HG02840 (cell line): ENCODE measurements around the gene CDC14B.
"Not testable (repeated sequence)": the region's sequence is repeated elsewhere in the genome, so short reads cannot be mapped to it uniquely, and the experiment has no call there.

Source experiments
- ATAC-seq: cut with Tn5 transposase; IDR thresholded peaks from one replicate; pipeline ENCODE4 v1.9.1; 2021; ENCODE audit warnings: mild to moderate bottlenecking, moderate library complexity, moderate number of reproducible peaks; ENCODE audit not compliant: unreplicated experiment, low FRiP score

Gene CDC14B

GRCh38 chr9:96596601-96597111, 23.0 kb downstream of the CDC14B start:
- ATAC-seq: no peak

DNA sequence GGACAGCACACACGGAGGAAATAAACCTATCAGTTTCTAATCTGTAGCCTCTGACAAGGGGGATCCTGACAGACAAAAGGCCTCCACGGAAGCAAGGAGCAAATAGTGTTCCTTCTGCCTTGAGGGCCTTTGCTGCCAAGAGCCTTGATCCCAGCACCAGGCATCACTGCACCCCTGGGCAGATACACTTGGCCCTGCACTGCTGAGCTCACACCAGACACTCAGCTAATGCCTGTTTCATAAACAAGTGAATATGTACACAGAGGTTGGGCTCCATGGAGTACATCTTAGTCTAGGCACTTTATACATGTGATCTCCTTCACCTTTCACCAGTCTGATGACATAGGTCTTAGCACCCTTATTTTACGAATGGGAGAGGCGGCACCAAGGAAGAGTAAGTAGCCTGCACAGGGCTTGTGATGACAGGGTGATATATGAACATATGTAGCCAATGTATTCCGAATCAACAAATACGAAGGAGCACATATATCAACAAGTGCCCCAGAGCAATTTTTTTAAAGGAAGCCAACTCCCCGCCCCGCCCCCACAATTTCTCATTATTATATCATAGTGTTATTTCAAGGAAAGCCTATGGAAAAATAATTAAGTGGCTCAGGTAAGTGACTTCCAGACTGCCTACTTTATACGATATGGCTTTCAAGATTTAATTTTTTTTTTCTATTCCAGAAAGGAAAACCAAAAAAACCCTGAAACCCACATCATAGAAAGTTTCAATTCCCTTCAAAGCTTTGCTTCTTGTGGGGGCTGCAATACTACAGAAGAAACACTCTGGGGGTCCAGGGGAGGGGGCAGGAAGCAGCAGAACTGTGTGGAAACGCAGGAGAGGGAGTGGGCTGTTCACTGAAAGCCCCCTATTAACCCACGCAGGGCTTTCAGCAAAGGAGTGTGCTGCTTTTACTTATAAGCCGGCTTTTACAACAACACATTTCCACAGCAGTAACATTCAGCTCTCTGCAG, 32.0 kb downstream of the CDC14B start:
- ATAC-seq: no peak

DNA sequence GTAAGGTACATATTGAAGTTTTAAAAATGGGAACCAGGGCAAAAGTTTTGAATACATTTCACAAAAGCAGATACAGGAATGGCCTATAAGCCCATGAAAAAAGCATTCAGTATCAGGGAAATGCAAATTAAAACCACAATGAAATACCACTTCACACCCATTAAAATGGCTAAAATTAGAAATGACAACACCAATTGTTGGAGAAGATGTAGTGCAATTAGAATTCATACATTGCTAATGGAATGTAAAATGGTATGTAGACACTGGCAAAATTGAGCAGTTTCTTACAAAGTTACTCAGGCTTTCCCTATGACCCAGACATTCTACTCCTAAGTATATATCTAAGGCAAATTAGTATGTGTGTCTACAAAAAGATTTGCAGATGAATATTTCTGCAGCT, 34.2 kb downstream of the CDC14B start:
- ATAC-seq: no peak

DNA sequence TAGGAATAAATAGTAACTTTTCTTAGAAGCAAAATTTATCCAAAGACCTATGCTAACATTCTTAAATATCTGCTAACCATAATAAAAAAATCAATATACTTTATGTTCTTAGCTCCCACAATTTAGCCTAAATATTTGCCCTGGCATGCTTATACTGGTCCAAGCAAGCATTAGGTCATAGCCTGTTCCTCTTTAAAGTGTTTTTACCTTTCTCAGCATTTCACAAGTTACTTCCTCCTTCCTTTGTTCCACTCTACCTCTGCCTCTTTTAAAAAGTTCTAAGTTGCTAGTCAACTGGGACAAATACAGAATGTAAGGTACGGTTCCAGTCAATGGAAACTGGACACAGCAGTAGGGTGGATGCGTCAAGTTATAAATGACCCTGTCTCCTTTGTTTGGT, 37.4 kb downstream of the CDC14B start:
- ATAC-seq: not testable (repeated sequence)

DNA sequence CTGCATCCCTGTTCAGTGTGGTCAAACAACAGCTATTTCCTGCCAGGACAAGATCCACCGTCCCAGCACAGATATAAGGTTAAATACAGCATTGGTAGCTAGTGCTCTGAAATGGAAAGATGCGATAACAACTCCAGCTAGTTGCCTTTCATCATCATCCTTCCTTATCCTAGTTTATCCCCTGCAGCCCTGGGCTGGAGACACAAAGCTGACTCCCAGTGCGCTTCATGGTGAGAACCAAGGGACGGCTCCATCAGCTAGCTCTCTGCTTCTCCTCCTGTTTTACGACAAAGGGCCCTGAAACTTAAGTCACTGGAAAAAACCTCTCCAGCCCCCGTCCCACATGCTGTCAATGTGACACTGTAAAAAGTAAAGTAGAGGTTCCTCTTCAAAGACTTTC, 37.9 kb downstream of the CDC14B start:
- ATAC-seq: no peak

GRCh38 chr9:96581301-96581700, 38.3 kb downstream of the CDC14B start:
- no peak for ATAC-seq

DNA sequence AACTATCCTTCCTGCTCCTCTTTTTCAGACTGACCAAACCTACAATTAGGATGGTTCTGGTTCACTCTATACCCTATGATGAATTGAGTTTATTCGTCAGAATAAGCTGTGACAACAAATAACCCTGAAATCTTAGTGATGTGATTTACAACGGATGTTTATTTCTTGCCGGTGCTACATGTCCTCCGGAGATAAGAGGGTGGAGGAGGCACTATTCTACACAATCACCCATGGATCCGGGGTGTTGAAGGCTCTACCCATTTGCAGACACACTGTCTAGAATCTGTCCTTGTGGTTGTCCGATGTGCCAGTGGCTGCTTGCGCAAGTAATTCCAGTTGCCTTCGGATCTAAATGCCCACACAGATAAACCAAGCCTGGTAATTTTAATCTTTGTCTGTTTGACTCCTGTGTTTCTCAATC, 44.7 kb downstream of the CDC14B start:
- ATAC-seq: no peak

- ATAC-seq: no peak
These were observed 45.2 kb downstream of the CDC14B start for GRCh38 chr9:96574455-96574854.

- ATAC-seq: peak; percentile 45
These were observed 52.4 kb downstream of the CDC14B start for GRCh38 chr9:96567203-96567700.

- ATAC-seq: peak; percentile 82
These were observed 53.0 kb downstream of the CDC14B start for GRCh38 chr9:96566498-96567202.

- ATAC-seq: no peak
These were observed 53.8 kb downstream of the CDC14B start for GRCh38 chr9:96565671-96566497.

DNA sequence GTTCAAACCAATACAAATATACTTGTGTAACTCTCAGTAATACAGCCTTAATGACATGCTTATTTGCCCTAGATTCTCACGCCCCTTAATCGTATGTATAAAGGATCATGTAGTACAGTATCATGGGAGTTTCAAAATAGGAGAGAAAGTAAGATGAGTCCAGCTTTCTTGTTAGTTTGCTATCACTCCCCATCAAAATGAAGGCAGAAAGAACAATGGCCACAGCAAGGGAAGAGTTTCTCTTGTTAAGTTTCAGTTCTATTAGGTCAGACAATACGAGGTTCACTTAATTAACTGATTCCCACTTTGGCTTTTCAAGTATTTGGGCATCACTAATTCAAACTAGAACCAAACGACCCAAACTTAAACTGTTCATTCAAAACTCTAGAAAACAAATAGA, 55.4 kb downstream of the CDC14B start:
- ATAC-seq: no peak

DNA sequence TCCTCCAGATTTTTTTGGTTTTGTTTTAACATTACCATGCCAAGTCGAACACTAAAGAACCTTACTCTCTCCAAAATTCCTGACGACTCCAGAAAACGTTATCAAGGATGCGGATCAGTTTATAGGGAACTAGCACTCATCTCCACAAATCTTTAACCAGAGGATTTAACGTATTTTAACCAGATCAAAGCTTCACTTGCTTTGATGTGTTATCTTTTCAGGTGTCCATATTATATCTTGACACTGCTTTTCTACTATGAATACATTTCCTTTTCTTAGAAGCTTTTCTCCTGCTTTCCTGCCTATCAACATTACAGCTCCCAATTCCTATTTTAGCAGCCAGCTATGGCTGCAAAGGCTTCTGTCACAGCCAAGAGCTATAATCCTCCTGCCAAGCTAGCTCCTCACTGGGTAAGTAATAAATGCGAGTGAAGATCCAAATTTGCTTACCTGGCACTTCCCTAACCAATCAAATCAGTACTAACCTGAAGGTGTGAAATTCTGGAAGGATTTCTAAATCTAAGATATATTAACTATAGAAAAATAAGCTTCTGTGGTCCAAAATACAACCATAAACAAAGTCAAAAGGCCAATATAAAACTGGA, 60.2 kb downstream of the CDC14B start:
- no peak for ATAC-seq

DNA sequence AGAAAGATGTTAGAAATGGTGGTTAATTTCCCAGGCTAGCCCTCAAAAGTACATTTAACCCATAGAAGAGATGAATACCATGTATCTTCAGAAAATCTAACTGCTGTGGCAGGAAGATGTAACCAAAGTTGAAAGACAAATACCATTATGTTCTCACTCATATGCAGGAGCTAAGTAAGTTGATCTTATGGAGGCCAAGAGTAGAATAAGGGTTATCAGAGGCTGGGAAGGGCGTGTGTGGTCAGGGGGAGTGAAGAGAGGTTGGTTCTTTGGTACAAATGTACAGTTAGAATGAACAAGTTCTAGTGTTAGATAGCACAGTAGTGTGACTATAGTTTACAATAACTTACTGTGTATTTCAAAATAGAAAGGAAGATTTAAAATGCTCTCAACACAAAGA, 61.7 kb downstream of the CDC14B start:
- no peak for ATAC-seq

DNA sequence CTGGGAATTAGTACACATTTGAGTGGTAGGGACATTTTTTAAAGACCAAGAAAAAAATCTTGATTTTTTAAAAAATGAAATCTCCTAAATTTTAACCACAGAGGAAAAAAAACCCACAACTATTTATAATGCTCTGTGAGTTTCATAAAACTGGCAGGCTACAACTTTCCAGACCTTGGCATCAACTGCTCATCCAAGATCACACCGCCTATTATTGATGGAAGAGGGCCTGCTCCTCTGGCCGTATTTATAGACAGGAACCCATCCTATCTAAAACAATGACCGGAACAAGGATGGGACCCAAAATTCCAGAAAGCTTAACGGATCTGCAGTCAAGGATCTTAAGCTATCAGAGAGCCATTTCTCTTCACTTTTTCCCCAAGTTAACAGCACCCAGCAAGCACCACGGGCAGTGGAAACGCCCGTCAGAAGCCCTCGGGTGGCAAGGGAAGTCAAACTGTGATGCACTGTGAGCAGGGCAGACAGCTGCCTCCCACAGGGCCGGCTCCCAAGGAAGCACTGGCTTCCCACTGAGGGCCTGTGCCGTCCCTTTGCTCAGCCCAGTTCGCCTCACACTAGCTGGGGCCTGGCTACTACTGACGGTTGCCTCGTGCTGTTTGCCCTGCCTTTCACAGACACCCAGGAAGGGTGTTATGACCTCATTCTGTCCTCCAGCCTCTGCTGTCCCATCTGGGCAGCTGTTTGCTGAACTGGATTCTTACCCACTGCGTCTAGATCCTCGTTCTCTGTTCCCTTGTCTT, 62.8 kb downstream of the CDC14B start:
- ATAC-seq: no peak

DNA sequence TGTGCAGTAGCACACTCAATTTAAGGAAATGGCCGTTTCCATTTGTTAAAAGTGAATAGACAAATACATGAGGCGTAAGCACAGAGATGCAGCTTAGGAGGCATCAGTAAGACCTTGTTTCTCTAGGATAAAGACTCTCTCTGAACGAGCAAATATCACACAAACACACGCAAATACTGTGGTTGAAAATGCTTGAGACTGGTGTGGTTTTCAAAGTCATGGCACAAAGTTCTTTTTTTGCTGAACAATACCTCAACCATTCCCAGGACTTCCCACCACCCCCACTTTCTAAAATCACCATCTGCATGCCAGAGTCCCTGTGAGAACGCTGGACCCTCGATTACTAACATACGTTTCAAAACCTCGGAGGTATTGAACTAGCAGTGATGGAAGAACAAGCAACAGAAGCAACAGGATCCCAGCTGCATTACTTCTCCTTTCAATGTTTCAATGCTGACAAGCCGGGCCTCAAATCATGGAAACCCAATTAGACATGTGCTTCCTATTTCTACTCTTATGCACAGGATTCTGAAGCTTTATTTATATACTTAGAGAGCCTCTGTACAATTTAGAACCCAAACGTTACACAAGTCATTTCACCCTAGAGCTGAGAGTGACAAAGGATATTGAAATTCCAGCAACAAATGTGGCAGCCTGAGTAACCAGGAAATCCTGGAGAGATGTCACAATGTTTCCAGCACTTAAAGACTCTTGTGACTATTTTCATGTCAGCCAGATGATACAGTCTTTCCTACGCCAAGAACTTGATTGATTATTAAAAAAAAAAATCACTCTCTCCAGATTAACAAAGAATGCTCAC, 63.9 kb downstream of the CDC14B start:
- no peak for ATAC-seq

DNA sequence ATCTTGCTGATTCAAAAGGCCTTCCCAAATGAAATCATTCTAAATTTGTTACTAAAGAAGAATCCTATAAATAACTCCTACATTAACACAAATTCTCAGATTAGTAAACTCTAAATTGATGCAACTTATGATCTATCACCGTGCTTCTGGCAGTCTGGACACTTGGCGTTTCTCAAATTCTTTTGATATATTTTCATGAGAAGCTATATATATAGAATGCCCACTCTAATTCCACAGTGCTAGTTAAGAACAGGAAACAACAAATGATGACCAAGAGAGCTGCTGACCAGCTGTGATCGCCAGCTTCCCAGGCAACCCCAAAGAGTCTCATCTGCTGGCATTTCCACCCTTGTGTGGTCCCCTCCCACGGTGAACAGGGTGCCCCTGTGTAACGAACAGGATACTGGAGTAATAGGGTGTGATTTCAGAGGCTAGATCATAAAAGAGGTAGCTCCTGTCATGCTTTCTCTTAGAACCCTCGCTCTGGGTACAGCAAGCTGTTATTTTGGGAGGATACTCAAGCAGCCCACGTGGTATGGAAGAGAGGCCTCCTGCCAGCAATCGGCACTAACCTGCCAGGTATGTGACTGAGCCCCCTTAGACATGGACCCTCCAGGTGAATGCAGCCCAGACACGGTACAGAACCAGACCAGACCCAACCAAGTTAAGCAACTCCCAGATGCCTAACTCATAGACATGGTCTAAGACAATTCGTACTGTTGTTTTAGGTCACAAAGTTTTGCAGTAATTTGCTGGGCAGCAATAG, 64.7 kb downstream of the CDC14B start:
- ATAC-seq: no peak

DNA sequence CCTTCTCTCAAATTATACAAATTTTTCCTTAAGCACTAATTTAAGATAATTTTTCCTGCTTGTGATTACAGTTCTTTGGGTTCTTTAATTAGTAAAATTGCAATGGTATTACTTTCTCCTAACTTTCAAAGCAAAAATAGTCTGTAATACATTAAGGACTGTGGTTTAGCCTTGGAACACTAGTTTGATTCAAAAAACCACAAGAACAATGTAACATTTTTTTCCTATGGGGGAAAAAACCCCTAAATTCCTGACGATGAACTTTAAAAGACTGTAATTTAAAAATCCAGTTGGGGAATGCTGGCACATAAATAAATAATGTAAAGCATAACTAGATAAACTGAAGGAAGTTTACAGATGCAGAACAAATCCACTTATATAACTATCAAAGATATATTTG, 65.3 kb downstream of the CDC14B start:
- no peak for ATAC-seq
